ENCODE measurements around the gene VWA2. TPM values are rescaled to one million over a fixed set of nuclear protein-coding genes. Genes with fewer than 3 reads are reported as not detected.

Gene VWA2
- polyA plus RNA-seq, 2 of the 4 experiments (the other 2 are of a cell fraction), result not detected

DNA sequence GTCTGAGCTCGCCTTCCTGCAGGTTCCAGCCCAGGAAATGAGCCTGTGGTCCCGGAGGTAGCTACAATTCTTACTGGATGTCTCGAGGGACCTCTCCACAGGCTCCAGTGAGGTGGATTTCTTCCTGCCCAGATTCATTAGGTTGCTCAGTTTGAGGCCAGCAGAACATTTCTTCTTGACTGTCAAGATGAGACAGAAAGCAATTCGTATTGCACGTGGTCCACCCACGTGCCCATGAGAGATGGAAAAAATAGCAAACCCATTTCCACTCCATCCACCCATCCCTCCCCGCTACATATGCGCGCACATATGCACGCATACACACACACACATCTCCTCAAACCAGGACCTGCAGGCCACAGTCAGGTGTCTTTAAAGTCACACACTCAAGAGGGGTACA lies 68.7 kb downstream of the VWA2 start:
- Histone ChIP-seq H3K27ac (peak overlapping the region; percentile 77 to 84), H3K4me1 (peaks cover 28% of the 10 kb centered on the region), H3K4me2 (peak overlapping the region; percentile 84; the same call in 2 of the 3 replicates), H3K4me3 (no peak overlapping the region), H3K9me3 (no peaks in the 10 kb centered on the region)
- ATAC-seq (no peak), FAIRE-seq (no peak), DNase-seq (ENCODE audit: low read depth in 1 of 2, low spot score in 1 of 2) (no peak)
- 94% methylated on average over 10 of the region's 10 CpGs for WGBS (ENCODE audit: missing lambda C conversion rate)
- ChIA-PET CTCF (interaction anchor here (0.6 to 3.5 kb wide), 11 partner anchors 10 to 479 kb away, joined by 3 to 19 read pairs (median 5); partner anchors contain the start of gene AFAP1L2), POLR2A (interaction anchor here (0.6 kb wide), 1 partner anchor 83 kb away, joined by 7 read pairs; no protein-coding TSS in a partner anchor)
- TF ChIP-seq NR3C1 (IDR thresholded peaks at IDR 0.05) (no peak), FOSB (CRISPR knock-in tag; IDR thresholded peaks at IDR 0.05) (no peak), MAFK (IDR thresholded peaks at IDR 0.05; ENCODE audit: partially characterized antibody) (no peak), NPAS2 (CRISPR knock-in tag; IDR thresholded peaks at IDR 0.05; ENCODE audit: borderline replicate concordance) (no peak), CBX8 (IDR thresholded peaks at IDR 0.05) (no peak), HOXB5 (CRISPR knock-in tag; IDR thresholded peaks at IDR 0.05) (no peak)
- TF ChIP-seq, protein P1, sequence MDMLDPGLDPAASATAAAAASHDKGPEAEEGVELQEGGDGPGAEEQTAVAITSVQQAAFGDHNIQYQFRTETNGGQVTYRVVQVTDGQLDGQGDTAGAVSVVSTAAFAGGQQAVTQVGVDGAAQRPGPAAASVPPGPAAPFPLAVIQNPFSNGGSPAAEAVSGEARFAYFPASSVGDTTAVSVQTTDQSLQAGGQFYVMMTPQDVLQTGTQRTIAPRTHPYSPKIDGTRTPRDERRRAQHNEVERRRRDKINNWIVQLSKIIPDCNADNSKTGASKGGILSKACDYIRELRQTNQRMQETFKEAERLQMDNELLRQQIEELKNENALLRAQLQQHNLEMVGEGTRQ (IDR thresholded peaks at IDR 0.05), result no peak
- TF ChIP-seq, protein P2, sequence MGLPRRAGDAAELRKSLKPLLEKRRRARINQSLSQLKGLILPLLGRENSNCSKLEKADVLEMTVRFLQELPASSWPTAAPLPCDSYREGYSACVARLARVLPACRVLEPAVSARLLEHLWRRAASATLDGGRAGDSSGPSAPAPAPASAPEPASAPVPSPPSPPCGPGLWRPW (IDR thresholded peaks at IDR 0.05), result no peak
- TF ChIP-seq, protein P3, sequence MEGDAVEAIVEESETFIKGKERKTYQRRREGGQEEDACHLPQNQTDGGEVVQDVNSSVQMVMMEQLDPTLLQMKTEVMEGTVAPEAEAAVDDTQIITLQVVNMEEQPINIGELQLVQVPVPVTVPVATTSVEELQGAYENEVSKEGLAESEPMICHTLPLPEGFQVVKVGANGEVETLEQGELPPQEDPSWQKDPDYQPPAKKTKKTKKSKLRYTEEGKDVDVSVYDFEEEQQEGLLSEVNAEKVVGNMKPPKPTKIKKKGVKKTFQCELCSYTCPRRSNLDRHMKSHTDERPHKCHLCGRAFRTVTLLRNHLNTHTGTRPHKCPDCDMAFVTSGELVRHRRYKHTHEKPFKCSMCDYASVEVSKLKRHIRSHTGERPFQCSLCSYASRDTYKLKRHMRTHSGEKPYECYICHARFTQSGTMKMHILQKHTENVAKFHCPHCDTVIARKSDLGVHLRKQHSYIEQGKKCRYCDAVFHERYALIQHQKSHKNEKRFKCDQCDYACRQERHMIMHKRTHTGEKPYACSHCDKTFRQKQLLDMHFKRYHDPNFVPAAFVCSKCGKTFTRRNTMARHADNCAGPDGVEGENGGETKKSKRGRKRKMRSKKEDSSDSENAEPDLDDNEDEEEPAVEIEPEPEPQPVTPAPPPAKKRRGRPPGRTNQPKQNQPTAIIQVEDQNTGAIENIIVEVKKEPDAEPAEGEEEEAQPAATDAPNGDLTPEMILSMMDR (IDR thresholded peaks at IDR 0.05), result no peak

- TF ChIP-seq RARB (CRISPR knock-in tag; IDR thresholded peaks at IDR 0.05) (no peak), NPAS2 (CRISPR knock-in tag; IDR thresholded peaks at IDR 0.05; ENCODE audit: borderline replicate concordance) (no peak), MAZ (IDR thresholded peaks at IDR 0.05; ENCODE audit: borderline replicate concordance, low read depth, low read length) (no peak), POLR2AphosphoS2 (conservative IDR thresholded peaks at IDR 0.05; ENCODE audit: low read length) (no peak), SREBF2 (IDR thresholded peaks at IDR 0.05) (no peak)
- Histone ChIP-seq H3K4me1 (peaks cover 28% of the 10 kb centered on the region), H3K4me2 (no peak overlapping the region), H3K9me3 (no peaks in the 10 kb centered on the region), H3K4me3 (no peak overlapping the region), H3K27ac (no peak overlapping the region; a peak in 1 of 6 replicates)
- DNase-seq (ENCODE audit: low read depth in 1 of 2, low spot score in 1 of 2) (no peak), FAIRE-seq (no peak), ATAC-seq (no peak)
- ChIA-PET POLR2A (interaction anchor here (0.6 kb wide), 1 partner anchor 82 kb away, joined by 7 read pairs; no protein-coding TSS in a partner anchor), CTCF (interaction anchor here (1.0 to 3.5 kb wide), 8 partner anchors 8 to 821 kb away, joined by 3 to 19 read pairs (median 3); partner anchors contain the start of gene AFAP1L2)
- WGBS (ENCODE audit: missing lambda C conversion rate), result 84% methylated on average over 9 of the region's 9 CpGs
These were observed 69.7 kb downstream of the VWA2 start for GRCh38 chr10:114308531-114309363.

DNA sequence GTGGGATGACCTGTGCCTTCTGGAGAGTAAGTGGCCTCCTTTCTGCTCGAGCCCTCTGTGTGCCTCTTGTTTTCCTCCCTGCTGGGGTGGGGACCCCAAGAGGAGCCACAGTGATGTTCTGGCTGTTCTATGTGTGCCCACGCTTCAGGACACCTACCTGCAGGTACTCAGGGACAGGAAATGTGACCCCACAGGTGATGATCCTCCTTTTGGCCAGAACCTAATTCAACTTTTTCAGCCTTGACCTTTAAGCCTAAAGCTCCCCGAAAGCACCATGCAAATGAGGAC lies 70.3 kb downstream of the VWA2 start:
- FAIRE-seq, result no peak
- DNase-seq (ENCODE audit: low read depth in 1 of 2, low spot score in 1 of 2), result no peak
- Histone ChIP-seq H3K9me3 (no peaks in the 10 kb centered on the region), H3K27ac (no peak overlapping the region; a peak in 1 of 6 replicates), H3K4me2 (no peak overlapping the region), H3K4me3 (no peak overlapping the region), H3K4me1 (peaks cover 25% of the 10 kb centered on the region)
- ATAC-seq, result no peak
- ChIA-PET POLR2A (no interaction called here), CTCF (interaction anchor here (0.8 to 3.5 kb wide), 5 partner anchors 8 to 821 kb away, joined by 3 to 19 read pairs (median 3); partner anchors contain the start of gene AFAP1L2)
- TF ChIP-seq HMGXB4 (CRISPR knock-in tag; IDR thresholded peaks at IDR 0.05; ENCODE audit: borderline replicate concordance), result no peak
- TF ChIP-seq ESRRA (IDR thresholded peaks at IDR 0.05; ENCODE audit: borderline replicate concordance, low read length), result no peak
- TF ChIP-seq SREBF2 (IDR thresholded peaks at IDR 0.05), result no peak
- 91% methylated on average over 3 of the region's 3 CpGs for WGBS (ENCODE audit: missing lambda C conversion rate)

All from A549 (cell line).